K562 (cell line): ENCODE data around the gene MAP7D1. TPM values are rescaled to one million over a fixed set of nuclear protein-coding genes. Genes with fewer than 3 reads are reported as not detected.

Experiments
- ATAC-seq: fragments of 200-7000 bp; cut with Tn5 transposase; 3 replicates; pipeline ENCODE4 v1.9.1; 2020; ENCODE audit warnings: moderate library complexity
- BruUV-seq: library from RNA; stranded (reverse); fragments of 400-500 nt; replicated peaks from 2 replicates; lab custom pipeline; 2021; lab: Mats Ljungman, UMichigan
- CTCF ChIA-PET: fragments of 300-600 bp; formaldehyde crosslinking; extraction: SDS; loops from one replicate; lab custom pipeline; 2021; ENCODE audit warnings: low intra/inter-chr PET ratio; lab: Yijun Ruan, JAX
- POLR2A ChIA-PET: fragments of 300-600, 350-650 bp; sonication (Branson Sonifier 250); formaldehyde crosslinking; extraction: SDS; loops from one replicate; lab custom pipeline; 2021; ENCODE audit warnings: antibody characterized with exemption, inconsistent platforms; lab: Yijun Ruan, JAX
- DNase-seq, 4 experiments: peaks; one replicate each; pipeline versions ENCODE4 v3.0.0 to v3.0.0-alpha.2; 2011 to 2018; ENCODE audit warnings: low spot score in 3 of 4, mixed read lengths in 3 of 4; ENCODE audit errors: extremely low read depth in 1 of 4
- FAIRE-seq: peaks from 2 replicates; lab custom pipeline; 2011; peaks lifted over from hg19 to GRCh38; lab: Jason Lieb, UNC
- H2AFZ ChIP-seq: 2 replicates; pipeline ENCODE4 v1.6.0; 2011; ENCODE audit warnings: low read depth, low read length, control low read depth, inconsistent platforms
- H3K27ac ChIP-seq: fragments of 200-600 bp; 3 replicates; pipeline ENCODE4 v1.8.0; 2011; ENCODE audit warnings: low read depth, mild to moderate bottlenecking, control low read depth, inconsistent platforms, low read length, moderate library complexity, mixed read lengths; ENCODE audit errors: extremely low read depth
- H3K27me3 ChIP-seq, 2 experiments: fragments of 300-600 bp in 1 of 2; 2 replicates in 1 of 2; 3 replicates in 1 of 2; pipeline versions ENCODE4 v1.6.0 to v1.8.0; 2011; ENCODE audit warnings: inconsistent platforms in 2 of 2, low read length in 2 of 2, mild to moderate bottlenecking in 1 of 2, mixed read lengths in 1 of 2, moderate library complexity in 1 of 2; ENCODE audit not compliant: control insufficient read depth in 2 of 2, insufficient read depth in 2 of 2
- H3K36me3 ChIP-seq: fragments of 300-600 bp; 3 replicates; pipeline ENCODE4 v1.8.0; 2011; ENCODE audit warnings: mild to moderate bottlenecking, low read length, inconsistent platforms; ENCODE audit not compliant: control insufficient read depth, insufficient read depth
- H3K4me1 ChIP-seq, 2 experiments: fragments of 200-600 bp in 1 of 2; replicated peaks in 1 of 2; 2 replicates in 1 of 2; 3 replicates in 1 of 2; pipeline versions ENCODE4 v1.5.1 to v1.8.0; 2011; ENCODE audit warnings: inconsistent platforms in 2 of 2, low read length in 2 of 2, mild to moderate bottlenecking in 1 of 2, mixed read lengths in 1 of 2, moderate library complexity in 1 of 2; ENCODE audit not compliant: control insufficient read depth in 2 of 2, insufficient read depth in 2 of 2
- H3K4me2 ChIP-seq: 2 replicates; pipeline ENCODE4 v1.6.1; 2011; ENCODE audit warnings: low read length, control low read depth, inconsistent platforms, mixed read lengths; ENCODE audit not compliant: insufficient read depth
- H3K4me3 ChIP-seq: fragments of 200-600 bp; sonication (generic), shearing (Covaris generic); 2 replicates; pipeline ENCODE4 v1.5.1; 2016; ENCODE audit warnings: control low read depth, inconsistent platforms
- H3K79me2 ChIP-seq: fragments of 200-600 bp; 3 replicates; pipeline ENCODE4 v1.8.0; 2011; ENCODE audit warnings: low read length, inconsistent platforms; ENCODE audit not compliant: control insufficient read depth, insufficient read depth
- H3K9ac ChIP-seq, 2 experiments: 2 replicates each; pipeline versions ENCODE4 v1.6.0 to v1.6.1; 2011; ENCODE audit warnings: low read depth in 2 of 2, low read length in 2 of 2, control low read depth in 1 of 2, inconsistent platforms in 1 of 2, mild to moderate bottlenecking in 1 of 2, mixed read lengths in 1 of 2; ENCODE audit not compliant: insufficient read depth in 1 of 2
- H3K9me1 ChIP-seq: one replicate; pipeline ENCODE4 v1.6.0; 2011; ENCODE audit warnings: inconsistent platforms, mild to moderate bottlenecking, low read length, moderate library complexity; ENCODE audit not compliant: control insufficient read depth, insufficient read depth
- H3K9me3 ChIP-seq: replicated peaks from 2 replicates; pipeline ENCODE4 v1.5.1; 2011; ENCODE audit warnings: low read depth, low read length, inconsistent platforms; ENCODE audit not compliant: control insufficient read depth, insufficient read depth
- H4K20me1 ChIP-seq: replicated peaks from 2 replicates; pipeline ENCODE4 v1.6.1; 2011; ENCODE audit warnings: low read length, inconsistent platforms, mixed read lengths; ENCODE audit not compliant: control insufficient read depth, insufficient read depth
- DDX20 ChIP-seq: fragments of 450-650 bp; IDR thresholded peaks from 2 replicates; pipeline ENCODE4 v1.6.1; 2016; ENCODE audit warnings: missing genetic modification characterization, low read depth, mild to moderate bottlenecking, missing compliant biosample characterization, moderate library complexity
- HOMEZ ChIP-seq: fragments of 250-450 bp; sonication (Bioruptor Pico); IDR thresholded peaks from 2 replicates; pipeline ENCODE4 v1.4.0; 2020; ENCODE audit warnings: mild to moderate bottlenecking, moderate library complexity
- NR2C2 ChIP-seq, 2 experiments: fragments of 200-800 bp in 1 of 2; sonication (Bioruptor generic) in 1 of 2; sonication (generic) in 1 of 2; formaldehyde crosslinking in 1 of 2; IDR thresholded peaks; 2 replicates each; pipeline versions ENCODE4 v1.6.1 to v1.8.0; 2016 to 2022; ENCODE audit warnings: mild to moderate bottlenecking in 1 of 2, missing compliant biosample characterization in 1 of 2, missing genetic modification characterization in 1 of 2, missing genetic modification reagents in 1 of 2
- SUPT5H ChIP-seq: fragments of 450-650 bp; IDR thresholded peaks from 2 replicates; pipeline ENCODE4 v1.6.1; 2016
- TCF7L2 ChIP-seq: fragments of 150-350 bp; IDR thresholded peaks from 2 replicates; pipeline ENCODE4 v1.6.1; 2016; ENCODE audit warnings: low read depth, mild to moderate bottlenecking, low read length, moderate library complexity
- TFAP4 ChIP-seq: sonication (generic); formaldehyde crosslinking; IDR thresholded peaks from 2 replicates; pipeline ENCODE4 v1.8.0; 2022; ENCODE audit warnings: missing genetic modification reagents, mild to moderate bottlenecking, moderate library complexity, borderline replicate concordance
- TRIM25 ChIP-seq: fragments of 450-650 bp; IDR thresholded peaks from 2 replicates; pipeline ENCODE4 v1.7.0; 2016; ENCODE audit warnings: borderline replicate concordance
- ZBTB17 ChIP-seq: fragments of 450-650 bp; formaldehyde crosslinking; IDR thresholded peaks from 2 replicates; pipeline ENCODE4 v1.4.0; 2020; ENCODE audit warnings: mild to moderate bottlenecking
- ZBTB26 ChIP-seq: fragments of 450-650 bp; formaldehyde crosslinking; IDR thresholded peaks from 2 replicates; pipeline ENCODE4 v1.4.0; 2022; ENCODE audit warnings: missing genetic modification characterization
- ZFP30 ChIP-seq: fragments of 250-450 bp; sonication (Bioruptor Pico); IDR thresholded peaks from 2 replicates; pipeline ENCODE4 v1.8.0; 2022; ENCODE audit warnings: moderate library complexity, mild to moderate bottlenecking, inconsistent platforms, borderline replicate concordance
- ZSCAN29 ChIP-seq: fragments of 450-650 bp; IDR thresholded peaks from 2 replicates; pipeline ENCODE4 v1.6.1; 2017
- WGBS: fragments of 100-300 bp; shearing (Covaris generic); methylation state at CpG from one replicate; pipeline ENCODE4 v1.1.6; 2016; ENCODE audit warnings: low coverage, mixed read lengths; ENCODE audit not compliant: insufficient coverage; ENCODE audit errors: missing lambda C conversion rate; 5-methylcytosine and 5-hydroxymethylcytosine counted together
- in situ Hi-C: fragments of 300-500 bp; cut with MboI; formaldehyde crosslinking; loops from 4 replicates; pipeline ENCODE4 v1.15.0; 2018; ENCODE audit warnings: inconsistent platforms, mixed read lengths
- intact Hi-C: fragments of 100-400 bp; cut with micrococcal nuclease; formaldehyde crosslinking; loops from 2 replicates; pipeline ENCODE4 v1.14.2; 2022
- polyA plus RNA-seq, 8 experiments: library from polyadenylated mRNA; depleted of rRNA in 4 of 8; stranded (reverse) in 5 of 8; unstranded in 3 of 8; fragments of >200 nt; fragmentation: Nextera tagmentation in 2 of 8; fragmentation: Illumina TruSeq in 1 of 8; extraction: Ambion mirVana in 2 of 8; extraction: Trizol in 1 of 8; gene quantifications; 2 replicates each; pipeline versions ENCODE4 v1.2.1 to v1.2.3, GENCODE V29; 2011 to 2014; ENCODE audit warnings: inconsistent platforms in 1 of 8, missing spikeins in 1 of 8
- total RNA-seq, 7 experiments: library from RNA; depleted of rRNA in 6 of 7; stranded (reverse); fragments of >200 nt in 6 of 7; fragmentation: Illumina TruSeq in 2 of 7; extraction: Trizol in 2 of 7; gene quantifications; 2 replicates each; pipeline versions ENCODE4 v1.2.1 to v1.2.3, GENCODE V29; 2011 to 2021; ENCODE audit warnings: low replicate concordance in 1 of 7

The MAP7D1 gene
- total and polyA plus RNA-seq, 9 of the 15 experiments (the other 6 are each of a cell fraction or from before 2014, with no cell fraction given), result 3.6 to 108 (median 34.5) TPM

GRCh38 chr1:36222481-36223380 is 66.8 kb downstream of the MAP7D1 start (continued):
- 0 out of 2 replicates have a peak, but pooled peaks have one; percentile 12 for TF ChIP-seq TFAP4
- TF ChIP-seq, all 486 proteins: peak for 9

GRCh38 chr1:36223381-36223995 is 67.5 kb downstream of the MAP7D1 start:
- H3K9me1 ChIP-seq, result no peaks in the 10 kb centered on the region
- DNase-seq (peak; percentile 39 to 82 (median 54)), ATAC-seq (peak; percentile 49), FAIRE-seq (peak; percentile 61)
- peak overlapping the region; percentile 87 for H3K9ac ChIP-seq
- peaks cover 40% of the 10 kb centered on the region for H3K79me2 ChIP-seq
- in situ Hi-C loops (no loop called here), intact Hi-C loops (no loop called here)
- H3K27me3 ChIP-seq, result no peaks in the 10 kb centered on the region
- peak overlapping the region; percentile 93 for H3K27ac ChIP-seq
- CTCF ChIA-PET, result interaction anchor here (0.6 kb wide), 2 partner anchors 70 to 124 kb away, joined by 3 to 4 read pairs; no protein-coding TSS in a partner anchor
- peak overlapping the region; percentile 48 for H3K4me3 ChIP-seq
- H4K20me1 ChIP-seq, result peaks cover 19% of the 10 kb centered on the region
- TSS peak; percentile 97 for BruUV-seq
- H3K4me1 ChIP-seq, result peaks cover 14 to 15% of the 10 kb centered on the region in 2 experiments
- H3K36me3 ChIP-seq, result peaks cover 27% of the 10 kb centered on the region; the same call in 2 of the 3 replicates
- under 1% methylated on average over 16 of the region's 16 CpGs for WGBS
- peak overlapping the region; percentile 96 for H3K4me2 ChIP-seq
- peak overlapping the region; percentile 97 for H2AFZ ChIP-seq
- H3K9me3 ChIP-seq, result no peaks in the 10 kb centered on the region
- POLR2A ChIA-PET, result interaction anchor here (0.8 to 4.9 kb wide), 20 partner anchors 10 to 241 kb away, joined by 3 to 67 read pairs (median 5); partner anchors contain the start of genes STK40 and TRAPPC3
- TF ChIP-seq TRIM25, result no peak; the same call in 1 of the 2 replicates
- TF ChIP-seq NR2C2 (CRISPR knock-in tag; IDR thresholded peaks at IDR 0.05), result no peak
- TF ChIP-seq NR2C2 (tag; IDR thresholded peaks at IDR 0.05), result no peak
- peak; percentile 89 for TF ChIP-seq ZSCAN29
- no peak for TF ChIP-seq ZBTB17 (CRISPR knock-in tag)
- TF ChIP-seq DDX20 (tag), result 0 out of 2 replicates have a peak, but pooled peaks have one; percentile 12
- TF ChIP-seq HOMEZ, result no peak
- TF ChIP-seq TCF7L2, result no peak
- no peak; the same call in none of the 2 replicates for TF ChIP-seq SUPT5H
- TF ChIP-seq ZFP30 (CRISPR knock-in tag), result no peak
- peak; percentile 82; the same call in 1 of the 2 replicates for TF ChIP-seq ZBTB26 (CRISPR knock-in tag)
